ENCODE results near the gene HDAC11. TPM values are rescaled to one million over a fixed set of nuclear protein-coding genes. Genes with fewer than 3 reads are reported as not detected.

Gene HDAC11
- total RNA-seq, 1 donor from 2014 or later = 9.3 TPM

DNA sequence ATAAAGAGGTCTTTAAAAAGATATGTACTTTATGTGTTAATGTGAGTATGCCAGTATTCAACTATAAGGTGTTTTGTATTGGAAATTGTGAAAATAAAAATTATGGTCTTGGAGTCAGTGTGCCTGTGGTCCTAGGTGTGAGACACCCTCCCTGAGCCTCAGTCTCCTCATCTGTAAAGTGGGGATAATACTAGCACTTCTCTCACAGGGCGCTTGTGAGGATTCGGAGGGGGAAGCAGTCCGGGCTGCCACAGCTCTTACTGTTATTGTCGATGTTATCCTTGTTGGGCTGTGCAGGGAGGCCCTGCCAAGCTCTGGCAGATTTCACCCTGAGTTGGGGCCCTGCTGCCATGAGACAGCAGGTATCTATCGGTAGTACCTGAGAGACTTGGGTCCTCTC is 42.1 kb downstream of the HDAC11 start:
- no peak for DNase-seq (ENCODE audit: low read depth, low spot score)

DNA sequence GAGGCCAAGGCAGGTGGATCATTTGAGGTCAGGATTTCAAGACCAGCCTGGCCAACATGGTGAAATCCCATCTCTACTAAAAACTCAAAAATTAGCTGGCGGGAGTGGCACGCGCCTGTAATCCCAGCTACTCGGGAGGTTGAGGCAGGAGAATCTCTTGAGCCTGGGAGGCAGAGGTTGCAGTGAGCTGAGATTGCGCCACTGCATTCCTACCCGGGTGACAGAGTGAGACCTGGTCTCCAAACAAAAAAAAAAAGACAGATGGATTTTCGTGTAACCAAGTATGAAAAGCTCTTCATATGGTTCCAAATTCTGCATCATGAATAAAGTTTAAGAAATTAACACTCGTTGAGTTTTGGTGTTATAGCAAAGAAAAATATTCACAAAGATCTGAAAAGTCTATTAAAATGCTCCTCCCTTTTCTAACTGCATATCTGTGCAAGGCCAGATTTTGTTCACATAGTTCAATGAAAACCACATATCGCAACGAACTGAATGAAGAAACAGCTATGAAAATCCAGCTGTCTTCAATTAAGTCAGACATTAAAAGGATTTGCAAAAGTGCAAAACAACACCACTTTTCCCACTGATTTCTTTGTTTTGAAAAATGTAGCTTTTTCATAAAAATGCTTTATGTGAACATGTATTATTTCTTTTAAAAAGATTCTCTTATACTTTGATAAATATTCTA is 45.0 kb downstream of the HDAC11 start:
- DNase-seq (ENCODE audit: low read depth, low spot score) = no peak

DNA sequence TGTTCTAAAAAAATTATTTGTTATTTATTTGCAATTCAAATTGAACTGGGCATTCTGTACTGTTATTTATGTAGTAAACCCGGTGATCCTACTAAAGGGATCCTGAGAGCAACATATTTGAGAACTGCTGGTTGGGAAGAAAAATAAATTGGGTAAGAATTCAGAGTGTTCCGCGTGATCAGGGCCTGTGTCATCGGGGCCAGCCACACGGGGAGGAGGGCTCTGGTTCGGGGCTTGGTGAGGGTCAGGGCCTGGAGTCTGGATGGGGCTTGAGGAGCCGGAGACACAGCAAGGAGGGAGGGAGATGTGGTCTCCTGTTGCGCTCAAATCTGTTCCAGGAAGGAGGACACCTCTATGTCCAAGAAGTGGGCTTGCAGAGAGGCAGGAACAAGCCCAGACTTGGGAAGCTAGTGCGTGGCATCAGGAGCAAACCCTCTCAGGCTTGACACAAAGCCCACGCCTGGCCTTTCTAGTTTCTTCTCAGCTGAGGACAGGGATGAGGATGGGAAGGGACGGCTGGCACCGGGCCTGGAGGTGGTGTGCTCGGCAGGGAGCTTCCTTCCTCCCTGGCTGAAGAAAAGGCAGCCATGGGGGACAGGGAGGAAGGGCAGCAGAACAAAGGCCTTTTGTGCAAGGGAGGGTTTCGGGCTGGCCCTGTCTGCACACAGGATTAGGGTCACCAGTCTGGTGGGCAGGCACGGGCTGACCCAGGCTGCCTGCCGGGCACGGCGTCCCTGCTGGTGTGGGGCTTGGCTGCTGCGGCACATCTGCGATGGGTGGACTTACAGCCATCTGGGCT is 45.9 kb downstream of the HDAC11 start:
- no peak for DNase-seq (ENCODE audit: low read depth, low spot score)

DNA sequence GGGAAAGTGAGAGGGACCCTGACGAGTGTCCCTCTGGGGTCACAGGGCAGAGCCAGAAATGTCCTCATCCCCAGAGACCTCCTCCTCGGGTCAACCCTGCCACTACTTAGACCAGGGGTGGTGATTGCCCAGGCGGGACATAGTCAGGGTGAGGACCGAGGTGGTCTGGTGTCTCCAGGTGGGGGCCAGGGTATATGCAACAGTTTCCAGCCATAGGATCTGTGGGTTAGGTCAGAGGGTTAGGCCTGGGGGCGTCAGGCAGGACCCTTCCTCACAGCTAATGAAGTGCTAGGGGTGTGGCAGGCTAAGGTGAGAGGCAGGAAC is 46.5 kb downstream of the HDAC11 start:
- no peak for DNase-seq (ENCODE audit: low read depth, low spot score)

DNA sequence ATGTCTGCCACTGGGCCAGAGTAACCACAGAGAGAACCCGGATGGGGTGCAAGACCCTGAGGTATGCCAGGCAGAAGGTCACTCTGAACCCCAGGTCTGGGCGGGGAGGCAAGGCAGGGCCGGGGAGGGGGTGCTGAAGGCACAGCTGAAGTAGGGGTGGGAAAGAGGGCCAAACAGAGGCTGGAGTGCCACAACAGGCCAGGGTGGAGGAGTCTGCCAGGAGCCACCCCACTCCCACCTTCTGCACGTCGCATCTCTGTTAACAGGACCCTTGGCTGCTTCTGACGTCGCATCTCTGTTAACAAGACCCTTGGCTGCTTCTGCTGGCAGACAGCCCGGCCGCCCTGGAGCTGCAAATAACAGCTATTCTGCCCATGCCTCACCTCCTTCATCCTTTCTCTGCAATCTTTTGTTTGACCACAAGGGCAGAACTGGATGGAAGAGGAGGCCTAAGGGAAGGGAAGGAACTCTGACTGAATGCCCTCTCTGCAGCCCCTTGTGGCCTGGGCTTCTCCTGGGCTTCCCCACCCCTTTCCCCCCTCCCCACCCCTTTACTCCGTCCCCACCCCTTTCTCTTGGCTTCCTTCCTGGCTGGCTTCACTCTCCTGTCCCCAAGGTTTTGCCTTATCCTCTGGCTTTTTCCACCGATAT is 48.2 kb downstream of the HDAC11 start:
- no peak for DNase-seq (ENCODE audit: low read depth, low spot score)

DNA sequence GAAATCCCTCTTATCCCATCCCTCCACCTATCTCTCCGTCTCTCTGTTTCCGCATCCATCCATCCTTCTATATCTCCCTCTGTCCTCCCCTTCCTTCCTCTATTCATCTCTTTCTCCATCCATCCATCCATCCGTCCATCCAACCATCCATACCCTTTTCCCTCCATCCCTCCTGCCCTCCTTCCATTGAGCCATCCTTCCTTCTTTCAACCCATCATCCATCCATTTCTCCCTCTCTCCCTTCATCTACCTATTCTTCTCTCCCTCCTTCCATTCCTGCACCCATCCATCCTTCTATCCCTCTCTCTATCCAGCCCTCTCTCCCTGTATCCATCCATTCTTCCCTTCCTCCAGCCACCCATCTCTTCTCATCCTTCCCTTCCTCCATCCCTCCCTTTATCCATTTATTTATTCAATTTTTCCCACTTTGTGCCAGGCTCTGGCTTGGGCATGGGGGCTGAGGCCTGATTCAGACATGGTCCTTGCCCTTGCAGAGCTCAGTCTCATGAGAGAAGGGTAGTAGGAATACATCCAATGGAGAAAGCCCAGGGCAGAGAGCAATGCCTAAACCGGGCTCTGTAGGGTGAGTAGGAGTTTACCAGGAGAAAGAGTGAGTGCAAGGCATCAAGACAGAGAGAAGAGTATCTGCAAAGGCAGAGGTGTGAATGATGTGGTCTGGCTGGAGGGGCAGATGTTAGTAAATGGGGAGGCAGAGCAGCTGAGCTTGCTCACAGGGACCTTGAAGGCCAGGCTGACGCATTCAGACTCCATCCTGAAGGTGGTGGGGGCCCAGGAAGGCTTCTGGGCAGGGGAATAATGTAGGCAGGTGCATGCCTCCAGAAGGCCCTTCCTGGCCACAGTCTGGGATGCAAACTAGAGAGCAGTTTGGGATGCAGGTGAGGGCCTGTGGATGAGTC is 49.3 kb downstream of the HDAC11 start:
- no peak for DNase-seq (ENCODE audit: low read depth, low spot score)

DNA sequence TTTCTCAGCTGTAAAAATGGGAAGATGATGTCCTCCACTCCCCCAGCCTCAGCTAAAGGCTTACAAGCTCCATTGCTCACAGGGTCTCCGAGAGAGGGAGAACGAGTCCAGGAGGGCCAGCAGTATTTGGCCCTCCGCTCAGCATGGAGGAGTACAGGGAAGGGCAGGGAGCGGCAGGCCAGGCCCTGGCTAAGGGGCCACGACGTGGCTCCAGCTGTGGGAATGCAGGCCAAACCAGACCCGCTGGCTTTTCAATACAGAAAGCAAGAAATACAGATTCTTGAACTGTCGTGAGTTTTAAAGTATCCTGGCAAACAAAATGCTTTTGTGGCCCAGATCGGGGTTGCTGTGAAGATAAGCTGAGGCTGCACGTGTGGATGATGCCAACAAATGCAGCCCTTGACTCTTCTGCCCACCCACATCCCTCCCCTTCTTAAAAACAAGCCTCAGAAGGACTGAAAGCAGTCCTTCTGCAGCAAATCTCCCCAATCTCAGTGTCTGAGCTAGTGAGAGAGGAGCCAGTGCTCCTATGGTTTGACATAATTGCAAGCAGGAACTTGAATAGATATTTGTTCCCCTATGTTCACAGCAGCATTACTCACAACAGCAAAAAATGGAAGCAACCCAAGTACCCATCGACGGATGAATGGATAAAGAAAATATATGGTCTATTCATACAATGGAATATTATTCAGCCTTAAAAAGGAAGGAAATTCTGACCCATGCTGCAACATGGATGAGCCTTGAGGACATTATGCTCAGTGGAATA is 50.3 kb downstream of the HDAC11 start:
- DNase-seq (ENCODE audit: low read depth, low spot score) = no peak

DNA sequence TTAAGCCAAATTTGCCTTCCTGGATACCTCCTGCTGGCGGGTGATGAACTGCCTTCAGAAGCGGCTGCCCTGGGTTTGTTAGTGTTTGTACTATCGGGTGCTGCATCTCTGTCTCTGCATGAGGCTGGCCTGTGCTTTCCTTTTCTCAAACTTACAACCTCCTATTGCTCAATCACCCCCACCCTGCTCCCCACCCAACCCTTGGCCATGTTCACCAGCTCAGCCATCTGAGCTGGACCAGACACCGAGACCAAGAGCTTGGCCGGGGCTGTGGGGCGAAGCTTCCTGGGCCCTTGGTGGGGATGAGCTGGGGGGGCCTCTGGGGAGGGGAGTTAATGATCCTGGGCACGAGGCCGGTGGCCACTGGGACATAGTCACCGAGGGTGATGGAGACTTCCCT is 52.0 kb downstream of the HDAC11 start:
- no peak for DNase-seq (ENCODE audit: low read depth, low spot score)

DNA sequence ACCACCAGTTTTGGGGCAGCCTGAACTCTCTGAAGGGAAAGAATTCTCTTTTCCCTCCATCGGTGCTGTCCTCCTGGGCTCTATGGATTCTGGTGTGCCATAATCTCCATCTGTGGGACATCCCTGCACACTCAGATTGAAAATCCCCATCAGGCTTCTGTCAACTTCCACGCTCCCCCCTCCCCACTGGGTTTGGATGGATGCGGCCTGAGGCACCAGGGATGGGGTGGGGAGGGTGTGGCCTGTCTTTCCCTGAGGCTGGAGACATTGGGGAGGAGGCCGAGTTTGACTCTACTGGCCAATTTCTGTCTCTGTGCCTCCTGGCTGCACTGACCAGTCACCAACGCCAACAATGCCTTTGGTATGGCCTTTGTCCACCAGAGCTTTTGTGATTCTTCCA is 52.5 kb downstream of the HDAC11 start:
- DNase-seq (ENCODE audit: low read depth, low spot score) = no peak

DNA sequence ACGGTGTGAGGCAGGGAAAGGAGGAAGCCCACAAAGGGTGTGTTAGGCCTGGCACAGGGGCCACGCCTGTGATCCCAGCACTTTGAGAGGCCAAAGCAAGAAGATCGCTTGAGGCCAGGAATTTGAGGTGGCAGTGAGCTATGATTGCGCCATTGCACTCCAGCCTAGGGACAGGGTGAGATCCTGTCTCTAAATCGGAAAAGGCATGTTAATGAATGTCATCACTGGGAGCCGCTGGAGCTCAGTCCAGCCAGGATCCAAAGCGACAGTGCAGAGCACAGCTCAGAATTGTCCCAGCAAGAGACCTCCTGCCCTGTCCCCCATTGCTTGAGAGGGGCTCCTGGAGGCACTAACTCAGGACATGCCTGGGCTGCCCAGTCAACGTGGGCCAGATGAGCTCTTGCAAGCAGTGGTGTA is 53.8 kb downstream of the HDAC11 start:
- DNase-seq (ENCODE audit: low read depth, low spot score) = no peak

DNA sequence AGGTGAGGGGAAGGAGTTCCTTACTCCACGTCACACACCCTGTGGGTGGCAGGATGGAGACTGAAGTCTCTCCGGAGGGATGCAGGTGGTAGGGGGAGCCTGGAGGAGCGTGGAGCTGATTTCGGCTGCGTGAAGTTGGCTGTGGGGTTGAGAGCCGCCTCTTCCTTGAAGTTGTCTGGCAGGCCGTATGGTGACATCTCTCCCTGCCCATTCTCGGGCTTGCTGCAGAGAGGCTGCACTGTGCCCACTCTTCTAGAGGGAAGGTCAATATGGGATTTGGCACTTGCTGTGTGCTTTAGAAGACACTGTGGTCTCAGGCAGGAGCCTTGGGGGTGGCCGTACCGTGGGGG is 55.4 kb downstream of the HDAC11 start:
- no peak for DNase-seq (ENCODE audit: low read depth, low spot score)

DNA sequence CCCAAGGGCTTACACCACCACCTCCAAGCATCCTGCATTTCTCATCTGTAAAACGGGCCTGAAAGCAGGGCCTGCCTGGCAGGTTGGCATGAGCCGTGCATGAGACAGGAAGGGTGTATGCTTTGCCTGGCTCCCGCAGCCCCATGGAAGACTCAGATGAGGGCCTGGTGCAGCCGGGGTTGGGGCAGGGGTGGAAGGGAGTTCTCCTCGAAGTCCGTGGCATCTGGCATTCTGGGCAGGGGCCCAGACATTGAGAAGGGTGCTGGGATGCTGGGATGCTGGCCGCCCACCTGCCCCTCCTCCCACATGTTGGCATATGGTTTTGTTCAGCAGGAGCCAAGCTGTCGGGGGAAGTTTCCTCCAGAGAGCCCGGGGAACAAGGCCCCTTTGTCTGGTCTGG is 55.8 kb downstream of the HDAC11 start:
- DNase-seq (ENCODE audit: low read depth, low spot score) = no peak

DNA sequence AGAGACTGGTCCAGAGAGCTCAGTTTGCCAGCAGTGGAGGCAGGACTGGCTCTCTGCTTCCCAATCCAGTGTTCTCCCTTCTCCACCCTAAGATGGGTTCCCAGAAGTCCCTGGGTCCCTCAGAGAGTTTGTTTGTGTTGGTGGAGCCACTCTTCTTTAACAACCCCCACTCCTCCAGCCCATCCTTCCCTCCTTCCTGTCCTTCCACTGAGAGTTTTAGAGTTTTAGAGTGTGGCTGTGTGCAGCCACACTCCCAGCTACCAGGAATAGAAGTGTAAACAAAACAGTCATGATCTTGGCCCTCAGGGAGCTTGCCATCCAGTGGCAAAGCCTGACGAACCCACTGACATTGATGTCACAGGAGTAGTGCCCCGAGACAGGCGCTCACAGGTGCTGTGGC is 56.3 kb downstream of the HDAC11 start:
- DNase-seq (ENCODE audit: low read depth, low spot score) = no peak

DNA sequence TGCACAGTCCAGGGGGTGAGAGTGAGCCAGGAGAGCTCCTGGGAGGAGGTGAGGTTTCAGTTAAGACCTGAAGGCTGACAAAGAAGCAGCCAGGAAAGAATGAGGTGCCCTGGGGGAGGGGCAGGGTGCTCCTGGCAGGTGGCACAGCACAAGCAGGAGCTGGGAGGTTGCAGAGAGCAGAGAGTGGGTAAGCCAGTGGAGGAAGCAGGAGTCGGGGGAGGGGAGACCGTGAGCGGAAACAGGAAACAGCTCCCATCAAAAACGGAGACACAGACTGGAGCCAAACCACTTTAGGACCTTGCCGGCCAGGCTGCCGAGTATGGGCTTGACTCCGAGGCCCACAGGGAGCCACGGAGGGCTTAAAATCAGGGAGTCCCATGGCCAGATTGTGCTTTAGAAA is 56.7 kb downstream of the HDAC11 start:
- no peak for DNase-seq (ENCODE audit: low read depth, low spot score)

DNA sequence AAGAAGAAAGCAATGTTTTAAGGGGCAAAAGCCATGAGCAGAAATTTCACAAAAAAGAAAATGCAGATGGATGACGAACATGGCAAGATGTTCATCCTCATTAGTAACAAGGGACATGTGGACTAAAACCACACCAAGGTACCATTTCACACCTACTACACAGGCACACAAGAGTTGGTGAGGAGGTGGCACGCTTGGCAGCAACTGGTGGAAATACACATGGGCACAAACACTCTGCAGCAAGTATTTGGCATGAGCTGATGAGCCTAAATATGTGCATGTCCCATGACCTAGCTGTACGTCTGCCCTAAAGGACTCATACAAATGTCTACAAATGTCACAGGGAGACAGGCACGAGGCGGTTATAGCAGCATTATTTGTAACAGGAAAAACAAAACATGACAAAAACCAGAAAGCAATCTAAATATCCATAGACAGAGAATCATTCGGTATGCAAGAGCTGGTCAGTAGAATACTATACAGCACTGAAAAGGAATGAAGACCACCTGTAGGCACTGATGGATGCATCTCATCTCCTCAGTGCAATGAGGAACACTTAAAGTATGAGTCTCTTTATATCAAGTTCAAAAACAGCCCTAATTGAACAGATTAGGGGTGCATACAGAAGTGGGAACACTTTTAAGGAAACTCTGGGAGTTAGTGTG is 57.3 kb downstream of the HDAC11 start:
- no peak for DNase-seq (ENCODE audit: low read depth, low spot score)

DNA sequence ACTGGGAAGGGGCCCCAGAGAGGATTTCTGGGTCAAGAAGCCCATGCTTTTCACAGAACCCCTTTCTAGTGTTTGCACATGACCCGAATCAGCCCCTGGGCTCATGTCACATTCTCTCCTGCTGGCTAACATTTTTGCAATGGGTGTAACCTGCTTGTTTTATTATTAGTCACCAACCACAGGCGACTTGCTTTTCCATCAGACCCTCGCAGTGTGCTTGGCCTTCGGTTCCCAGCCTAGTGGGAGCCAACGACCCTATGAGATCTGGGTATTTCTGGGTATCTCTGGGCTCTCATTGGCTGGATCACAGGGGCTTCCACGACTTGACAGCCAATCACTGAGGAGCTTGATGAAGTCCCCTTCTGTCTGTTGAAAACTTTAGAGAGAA is 57.8 kb downstream of the HDAC11 start:
- no peak for DNase-seq (ENCODE audit: low read depth, low spot score)

DNA sequence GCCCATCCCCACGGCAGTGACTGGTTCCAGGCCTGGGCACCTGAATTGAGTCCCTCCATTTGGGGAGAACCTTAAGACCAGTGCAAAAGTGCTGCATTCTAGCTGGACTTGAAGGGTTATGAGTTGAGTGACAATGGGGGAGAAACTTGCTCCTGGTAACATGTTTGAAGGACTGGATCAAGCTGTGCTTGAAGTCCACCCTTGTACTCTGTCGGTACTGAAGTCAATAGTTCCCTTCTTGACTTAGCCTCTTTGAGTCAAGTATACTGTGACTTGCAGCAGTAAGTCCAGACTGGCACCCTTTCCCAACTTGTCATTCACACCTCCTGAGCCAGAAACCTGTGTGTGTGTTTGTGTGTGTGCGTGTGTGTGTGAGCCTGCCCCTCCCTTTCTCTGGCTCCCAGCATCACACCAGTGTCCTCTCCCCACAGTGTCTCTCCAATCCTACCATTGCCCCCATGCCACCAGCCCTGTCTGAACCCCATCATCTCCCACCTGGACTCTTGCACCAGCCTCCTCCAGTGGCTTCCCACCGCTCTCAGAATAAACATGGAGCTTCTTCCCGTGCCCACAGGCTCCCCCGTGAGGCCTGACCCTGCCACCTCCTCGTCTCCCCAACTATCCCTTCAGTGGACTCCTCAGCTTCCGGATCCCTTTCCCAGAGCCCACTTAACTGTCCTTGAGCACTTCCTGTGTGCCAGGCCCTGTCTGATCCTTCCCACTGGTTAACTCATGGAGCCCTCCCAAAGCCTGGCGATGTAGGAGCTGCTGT is 58.6 kb downstream of the HDAC11 start:
- DNase-seq (ENCODE audit: low read depth, low spot score) = no peak

DNA sequence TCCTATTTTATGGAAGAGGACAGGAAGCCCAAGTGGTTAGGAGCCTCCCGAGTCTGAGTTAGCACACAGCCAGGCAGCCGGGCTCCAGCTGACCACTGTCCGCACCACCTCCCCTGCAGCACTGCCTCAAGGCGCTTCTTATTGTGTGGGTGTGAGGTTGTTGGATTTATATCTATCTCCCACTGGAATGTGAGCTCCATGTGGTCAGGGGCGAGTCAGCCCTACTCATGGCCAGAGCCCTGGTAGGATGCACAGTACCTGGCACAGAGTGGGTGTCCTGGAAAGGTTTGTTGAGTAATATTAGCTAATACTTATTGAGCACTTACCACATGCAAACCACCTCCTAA is 59.2 kb downstream of the HDAC11 start:
- DNase-seq (ENCODE audit: low read depth, low spot score) = no peak

DNA sequence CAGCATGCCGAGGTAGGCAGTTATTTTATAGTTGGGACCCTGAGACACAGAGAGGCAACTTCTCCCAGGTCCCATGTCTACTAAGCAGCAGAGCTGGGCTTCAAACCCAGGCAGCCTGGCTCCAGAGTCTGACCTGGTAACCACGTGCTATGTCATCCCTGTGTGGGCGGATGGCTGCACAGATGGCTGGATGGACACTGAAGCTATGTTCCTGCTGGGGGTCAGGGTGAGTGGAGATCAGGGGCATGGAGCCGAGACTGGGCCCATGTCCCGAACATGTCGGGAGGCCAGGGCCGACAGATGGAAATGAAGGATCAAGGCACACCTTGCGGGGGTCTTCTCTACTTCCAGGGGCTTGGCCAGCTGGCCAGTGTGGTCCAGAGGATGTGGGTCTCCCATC is 59.6 kb downstream of the HDAC11 start:
- no peak for DNase-seq (ENCODE audit: low read depth, low spot score)

Data from pulmonary artery endothelial cell (primary cell).